BLaER1 treated with 17β-estradiol and CSF1 and Interleukin-3, amounts not matched to agents 10 nM and 100 nM (cell line): ENCODE data around the gene EWSR1.

Experiments
- H3K27ac ChIP-seq, 11 experiments: shearing (Covaris generic); formaldehyde crosslinking; 2 replicates each; pipeline ENCODE4 v1.8.1; 2022
- H3K27me3 ChIP-seq, 11 experiments: shearing (Covaris generic); formaldehyde crosslinking; 2 replicates each; pipeline ENCODE4 v1.8.1; 2022
- H3K36me3 ChIP-seq, 11 experiments: shearing (Covaris generic); formaldehyde crosslinking; 2 replicates each; pipeline ENCODE4 v1.8.1; 2022
- H3K4me1 ChIP-seq, 10 experiments: shearing (Covaris generic); formaldehyde crosslinking; 2 replicates each; pipeline ENCODE4 v1.8.1; 2022
- H3K4me2 ChIP-seq, 11 experiments: shearing (Covaris generic); formaldehyde crosslinking; 2 replicates each; pipeline ENCODE4 v1.8.1; 2022
- H3K4me3 ChIP-seq, 10 experiments: shearing (Covaris generic); formaldehyde crosslinking; 2 replicates each; pipeline ENCODE4 v1.8.1; 2022
- H3K9ac ChIP-seq, 11 experiments: shearing (Covaris generic); formaldehyde crosslinking; 2 replicates each; pipeline ENCODE4 v1.8.1; 2022
- H3K9me3 ChIP-seq, 11 experiments: shearing (Covaris generic); formaldehyde crosslinking; replicated peaks in 1 of 11; 2 replicates each; pipeline ENCODE4 v1.8.1; 2022
- H4K20me1 ChIP-seq, 11 experiments: shearing (Covaris generic); formaldehyde crosslinking; 2 replicates each; pipeline ENCODE4 v1.8.1; 2022
- Cebpa-rat ChIP-seq, 11 experiments: shearing (Covaris generic); IDR thresholded peaks; 2 replicates each; pipeline ENCODE4 v1.8.1; 2022

EWSR1 gene

DNA sequence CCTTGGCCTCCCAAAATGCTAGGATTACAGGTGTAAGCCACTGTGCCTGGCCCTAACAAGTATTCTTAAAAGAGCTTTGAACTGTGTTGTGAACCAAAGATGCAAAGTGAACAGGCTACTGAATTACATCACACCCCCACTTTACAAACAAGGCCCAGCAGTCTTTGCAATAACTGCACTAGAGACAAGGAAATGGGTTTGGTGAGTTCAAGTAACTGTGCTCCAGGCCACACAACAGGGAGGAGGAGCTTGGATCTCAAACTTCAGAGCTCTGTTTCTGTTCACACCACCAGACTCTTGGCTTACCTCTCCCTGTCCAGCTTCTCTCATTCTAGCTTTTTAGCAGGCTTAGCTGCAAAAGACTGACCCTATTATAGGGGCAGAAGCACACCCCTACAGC lies 77.9 kb downstream of the EWSR1 start:
- Histone ChIP-seq H3K4me2 (no peak overlapping the region), H3K36me3 (peaks cover 72 to 100% (median 88%) of the 10 kb centered on the region in 11 experiments), H3K4me1 (peaks cover 23 to 38% (median 34%) of the 10 kb centered on the region in 10 experiments), H3K27ac (no peak overlapping the region), H3K4me3 (no peak overlapping the region), H3K9me3 (no peaks in the 10 kb centered on the region), H3K27me3 (no peaks in the 10 kb centered on the region), H4K20me1 (peaks cover 0 to 99% (median 34%) of the 10 kb centered on the region in 11 experiments; a peak in 20 of 22 replicates), H3K9ac (no peak overlapping the region)
- no peak for TF ChIP-seq Cebpa-rat (IDR thresholded peaks at IDR 0.05)

DNA sequence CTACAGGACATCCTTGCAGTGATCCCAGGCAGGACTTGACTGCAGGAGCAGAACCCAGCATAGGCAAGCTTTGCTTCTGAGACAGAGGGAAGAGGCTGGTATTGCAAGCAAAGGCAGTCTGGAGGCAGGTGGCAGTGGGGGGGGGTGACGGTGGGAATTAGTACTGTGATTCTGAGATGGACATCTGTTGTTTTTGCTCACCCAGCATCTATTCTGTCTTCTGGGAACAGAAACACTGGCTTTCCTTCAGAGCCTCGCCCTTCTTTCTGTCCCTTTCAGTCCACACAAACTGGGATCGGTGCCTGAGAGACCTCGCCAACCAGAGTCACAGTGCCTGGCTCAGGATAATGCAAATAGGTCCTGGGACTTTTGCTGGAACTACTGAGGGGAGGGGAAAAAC lies 78.6 kb downstream of the EWSR1 start:
- TF ChIP-seq Cebpa-rat (IDR thresholded peaks at IDR 0.05), result no peak
- H3K9ac ChIP-seq, result peak overlapping the region in 1 of 11 experiments; percentile 14; a peak in 1 of 22 replicates
- no peaks in the 10 kb centered on the region for H3K9me3 ChIP-seq
- H3K4me3 ChIP-seq, result no peak overlapping the region
- H4K20me1 ChIP-seq, result peaks cover 0 to 99% (median 34%) of the 10 kb centered on the region in 11 experiments; a peak in 20 of 22 replicates
- no peak overlapping the region for H3K27ac ChIP-seq
- H3K4me1 ChIP-seq, result peaks cover 23 to 32% (median 28%) of the 10 kb centered on the region in 10 experiments
- H3K27me3 ChIP-seq, result no peaks in the 10 kb centered on the region
- peaks cover 72 to 100% (median 88%) of the 10 kb centered on the region in 11 experiments for H3K36me3 ChIP-seq
- no peak overlapping the region for H3K4me2 ChIP-seq

DNA sequence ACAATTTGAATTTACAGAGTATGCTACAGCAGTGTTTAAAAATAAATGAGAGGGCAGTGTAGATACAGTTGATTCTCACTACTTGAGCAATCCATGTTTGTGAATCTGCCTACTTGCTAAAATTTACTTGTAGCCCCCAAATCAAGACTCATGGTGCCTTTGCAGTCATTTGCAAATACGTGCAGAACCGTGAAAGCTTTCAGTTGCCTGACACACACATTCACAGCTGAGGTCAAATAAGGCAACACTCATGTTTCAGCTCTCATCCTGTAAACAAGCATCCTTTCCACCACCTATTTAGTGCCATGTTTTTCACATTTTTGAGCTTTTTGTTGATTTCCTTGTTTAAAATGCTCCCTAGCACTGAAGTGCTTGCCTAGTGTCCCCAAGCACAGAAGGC lies 80.0 kb downstream of the EWSR1 start:
- H3K36me3 ChIP-seq, result peaks cover 83 to 100% (median 95%) of the 10 kb centered on the region in 11 experiments
- no peak overlapping the region for H3K4me2 ChIP-seq
- TF ChIP-seq Cebpa-rat (IDR thresholded peaks at IDR 0.05), result no peak
- no peak overlapping the region for H3K27ac ChIP-seq
- no peak overlapping the region for H3K4me3 ChIP-seq
- H3K4me1 ChIP-seq, result peaks cover 17 to 26% (median 23%) of the 10 kb centered on the region in 10 experiments
- peaks cover 10 to 99% (median 35%) of the 10 kb centered on the region in 11 experiments for H4K20me1 ChIP-seq
- H3K27me3 ChIP-seq, result no peaks in the 10 kb centered on the region
- H3K9ac ChIP-seq, result no peak overlapping the region
- H3K9me3 ChIP-seq, result no peaks in the 10 kb centered on the region

DNA sequence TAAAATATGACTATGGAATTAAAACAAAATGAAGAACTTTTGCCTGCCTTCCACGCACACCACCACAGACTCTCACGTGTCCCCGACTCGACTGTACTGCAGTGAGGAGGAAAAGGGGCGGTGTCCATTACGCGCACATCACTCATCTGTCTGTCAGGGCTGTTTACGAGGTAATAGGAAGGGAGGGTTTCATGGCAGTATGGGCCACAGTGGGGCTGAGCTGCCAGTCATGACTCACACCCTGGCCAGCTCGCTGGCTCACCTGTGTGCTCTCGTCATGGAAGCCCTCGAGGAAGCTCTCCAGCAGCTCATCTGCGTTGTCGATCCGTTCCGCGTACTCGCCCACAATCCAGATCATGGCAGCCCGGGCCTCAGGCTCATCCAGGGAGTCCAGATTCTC lies 80.9 kb downstream of the EWSR1 start:
- Histone ChIP-seq H3K4me3 (no peak overlapping the region), H4K20me1 (peaks cover 18 to 99% (median 35%) of the 10 kb centered on the region in 11 experiments), H3K27me3 (0 out of 22 replicates have a peak, but pooled peaks cover 0 to under 1% (median 0%) of the 10 kb centered on the region in 11 experiments), H3K27ac (no peak overlapping the region), H3K4me1 (peaks cover 17 to 26% (median 23%) of the 10 kb centered on the region in 10 experiments), H3K9ac (no peak overlapping the region), H3K36me3 (peaks cover 82 to 100% (median 92%) of the 10 kb centered on the region in 11 experiments), H3K9me3 (no peaks in the 10 kb centered on the region), H3K4me2 (no peak overlapping the region)
- no peak for TF ChIP-seq Cebpa-rat (IDR thresholded peaks at IDR 0.05)
